Measurements from ENCODE around the gene NRBF2.

The NRBF2 gene

GRCh38 chr10:63173468-63174232 is 40.5 kb downstream of the NRBF2 start:
- H3K27me3 ChIP-seq (ENCODE audit: insufficient read depth, low read length, poor library complexity, severe bottlenecking) = no peaks in the 10 kb centered on the region
- H3K79me2 ChIP-seq (ENCODE audit: insufficient read depth, low read length) = no peaks in the 10 kb centered on the region
- H3K4me2 ChIP-seq (ENCODE audit: low read depth, low read length, poor library complexity, severe bottlenecking) = no peak overlapping the region
- no peaks in the 10 kb centered on the region for H3K9me2 ChIP-seq (replicated peaks; ENCODE audit: low read depth, low read length)
- H3K4me1 ChIP-seq (ENCODE audit: insufficient read depth, low read length, poor library complexity, severe bottlenecking) = peaks cover 7% of the 10 kb centered on the region
- H3K36me3 ChIP-seq (ENCODE audit: insufficient read depth, low read length) = peaks cover 88% of the 10 kb centered on the region; the same call in 1 of the 2 replicates
- no peaks in the 10 kb centered on the region for H4K20me1 ChIP-seq (ENCODE audit: insufficient read depth, low read length, poor library complexity, severe bottlenecking)
- no peak overlapping the region for H2AFZ ChIP-seq (ENCODE audit: low read length)
- H3F3A ChIP-seq (ENCODE audit: low read depth) = no peaks in the 10 kb centered on the region
- no peaks in the 10 kb centered on the region for H3K9me3 ChIP-seq (ENCODE audit: insufficient read depth, low read depth, low read length)
- no peak overlapping the region for H3K9ac ChIP-seq (ENCODE audit: low read depth, low read length, poor library complexity, severe bottlenecking)
- H3K4me3 ChIP-seq (ENCODE audit: low read length, poor library complexity, severe bottlenecking) = no peak overlapping the region
- no peak for TF ChIP-seq EZH2phosphoT487 (IDR thresholded peaks at IDR 0.05; ENCODE audit: borderline replicate concordance)
- no peak for TF ChIP-seq CTCF (conservative IDR thresholded peaks at IDR 0.05; ENCODE audit: low read length)

- Histone ChIP-seq H3K36me3 (ENCODE audit: insufficient read depth, low read length) (peaks cover 76% of the 10 kb centered on the region; the same call in 1 of the 2 replicates), H3K4me1 (ENCODE audit: insufficient read depth, low read length, poor library complexity, severe bottlenecking) (peaks cover 7% of the 10 kb centered on the region), H3K27me3 (ENCODE audit: insufficient read depth, low read length, poor library complexity, severe bottlenecking) (no peaks in the 10 kb centered on the region), H2AFZ (ENCODE audit: low read length) (no peak overlapping the region), H3F3A (ENCODE audit: low read depth) (no peaks in the 10 kb centered on the region), H3K4me3 (ENCODE audit: low read length, poor library complexity, severe bottlenecking) (no peak overlapping the region), H4K20me1 (ENCODE audit: insufficient read depth, low read length, poor library complexity, severe bottlenecking) (no peaks in the 10 kb centered on the region), H3K9me3 (ENCODE audit: insufficient read depth, low read depth, low read length) (no peaks in the 10 kb centered on the region), H3K79me2 (ENCODE audit: insufficient read depth, low read length) (no peaks in the 10 kb centered on the region), H3K9me2 (replicated peaks; ENCODE audit: low read depth, low read length) (no peaks in the 10 kb centered on the region), H3K4me2 (ENCODE audit: low read depth, low read length, poor library complexity, severe bottlenecking) (no peak overlapping the region), H3K9ac (ENCODE audit: low read depth, low read length, poor library complexity, severe bottlenecking) (no peak overlapping the region)
- TF ChIP-seq CTCF (conservative IDR thresholded peaks at IDR 0.05; ENCODE audit: low read length) = no peak
- TF ChIP-seq EZH2phosphoT487 (IDR thresholded peaks at IDR 0.05; ENCODE audit: borderline replicate concordance) = no peak
Observed at GRCh38 chr10:63175534-63175933, 42.4 kb downstream of the NRBF2 start.

- Histone ChIP-seq H3K9me2 (replicated peaks; ENCODE audit: low read depth, low read length) (no peaks in the 10 kb centered on the region), H3K9ac (ENCODE audit: low read depth, low read length, poor library complexity, severe bottlenecking) (no peak overlapping the region), H3K4me2 (ENCODE audit: low read depth, low read length, poor library complexity, severe bottlenecking) (no peak overlapping the region), H3K4me3 (ENCODE audit: low read length, poor library complexity, severe bottlenecking) (no peak overlapping the region), H3K4me1 (ENCODE audit: insufficient read depth, low read length, poor library complexity, severe bottlenecking) (no peaks in the 10 kb centered on the region), H2AFZ (ENCODE audit: low read length) (no peak overlapping the region), H3K27me3 (ENCODE audit: insufficient read depth, low read length, poor library complexity, severe bottlenecking) (no peaks in the 10 kb centered on the region), H3F3A (ENCODE audit: low read depth) (no peaks in the 10 kb centered on the region), H3K9me3 (ENCODE audit: insufficient read depth, low read depth, low read length) (no peaks in the 10 kb centered on the region), H3K36me3 (ENCODE audit: insufficient read depth, low read length) (peaks cover 84% of the 10 kb centered on the region), H4K20me1 (ENCODE audit: insufficient read depth, low read length, poor library complexity, severe bottlenecking) (no peaks in the 10 kb centered on the region), H3K79me2 (ENCODE audit: insufficient read depth, low read length) (no peaks in the 10 kb centered on the region)
- no peak for TF ChIP-seq CTCF (conservative IDR thresholded peaks at IDR 0.05; ENCODE audit: low read length)
Observed at GRCh38 chr10:63192826-63193225, 59.7 kb downstream of the NRBF2 start.
